Nephron (organoid): ENCODE data around the gene CLDN24.

Experiments
- H3K27ac Mint-ChIP-seq, 3 experiments: 2 replicates each; pipeline ENCODE4 v1.8.0; 2020; ENCODE audit warnings: mixed read lengths in 3 of 3, mild to moderate bottlenecking in 2 of 3, moderate library complexity in 1 of 3
- H3K27me3 Mint-ChIP-seq: 2 replicates; pipeline ENCODE4 v1.8.0; 2021; ENCODE audit warnings: low read depth, mild to moderate bottlenecking, moderate library complexity, mixed read lengths
- H3K36me3 Mint-ChIP-seq: 2 replicates; pipeline ENCODE4 v1.8.0; 2020; ENCODE audit warnings: low read depth, mixed read lengths
- H3K4me1 Mint-ChIP-seq: 2 replicates; pipeline ENCODE4 v1.8.0; 2020; ENCODE audit warnings: mixed read lengths
- H3K4me3 Mint-ChIP-seq, 3 experiments: 2 replicates each; pipeline ENCODE4 v1.8.0; 2020; ENCODE audit warnings: mild to moderate bottlenecking in 3 of 3, mixed read lengths in 3 of 3, moderate library complexity in 2 of 3
- H3K9me3 Mint-ChIP-seq: 2 replicates; pipeline ENCODE4 v1.8.0; 2020; ENCODE audit warnings: mixed read lengths
- TF ChIP-seq, protein P1 (sequence below), 3 experiments: fragments of 200-600 bp; sonication (generic); IDR thresholded peaks; one replicate each; pipeline ENCODE4 v1.5.0; 2021; ENCODE audit warnings: antibody characterized with exemption in 3 of 3; ENCODE audit not compliant: unreplicated experiment in 3 of 3

CLDN24 gene

DNA sequence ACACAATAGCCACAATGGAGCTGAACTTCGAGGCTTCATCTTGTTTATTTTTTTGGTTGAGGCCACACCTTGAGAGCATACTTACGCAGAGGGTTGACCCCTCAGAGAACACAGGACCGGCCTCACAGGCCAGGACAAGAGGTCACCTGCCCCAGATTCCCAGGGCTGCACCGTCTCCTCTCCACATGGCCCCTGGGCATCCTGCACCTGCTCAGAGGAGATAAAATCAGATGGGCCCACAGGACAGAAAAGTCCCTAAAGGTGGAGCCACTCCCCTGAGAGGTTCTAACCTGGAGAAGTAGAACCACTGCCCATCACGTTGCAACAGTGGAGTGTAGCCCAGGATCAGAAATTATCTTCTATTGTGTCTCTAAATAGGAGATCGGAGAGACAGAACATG, 1.1 kb upstream of the CLDN24 start:
- H3K27me3 Mint-ChIP-seq: no peaks in the 10 kb centered on the region
- TF ChIP-seq, protein P1, sequence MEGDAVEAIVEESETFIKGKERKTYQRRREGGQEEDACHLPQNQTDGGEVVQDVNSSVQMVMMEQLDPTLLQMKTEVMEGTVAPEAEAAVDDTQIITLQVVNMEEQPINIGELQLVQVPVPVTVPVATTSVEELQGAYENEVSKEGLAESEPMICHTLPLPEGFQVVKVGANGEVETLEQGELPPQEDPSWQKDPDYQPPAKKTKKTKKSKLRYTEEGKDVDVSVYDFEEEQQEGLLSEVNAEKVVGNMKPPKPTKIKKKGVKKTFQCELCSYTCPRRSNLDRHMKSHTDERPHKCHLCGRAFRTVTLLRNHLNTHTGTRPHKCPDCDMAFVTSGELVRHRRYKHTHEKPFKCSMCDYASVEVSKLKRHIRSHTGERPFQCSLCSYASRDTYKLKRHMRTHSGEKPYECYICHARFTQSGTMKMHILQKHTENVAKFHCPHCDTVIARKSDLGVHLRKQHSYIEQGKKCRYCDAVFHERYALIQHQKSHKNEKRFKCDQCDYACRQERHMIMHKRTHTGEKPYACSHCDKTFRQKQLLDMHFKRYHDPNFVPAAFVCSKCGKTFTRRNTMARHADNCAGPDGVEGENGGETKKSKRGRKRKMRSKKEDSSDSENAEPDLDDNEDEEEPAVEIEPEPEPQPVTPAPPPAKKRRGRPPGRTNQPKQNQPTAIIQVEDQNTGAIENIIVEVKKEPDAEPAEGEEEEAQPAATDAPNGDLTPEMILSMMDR (IDR thresholded peaks at IDR 0.05; ENCODE audit: unreplicated experiment in 3 of 3): no peak
- H3K27ac Mint-ChIP-seq: no peak overlapping the region
- H3K36me3 Mint-ChIP-seq: peaks cover 44% of the 10 kb centered on the region
- peaks cover 4% of the 10 kb centered on the region for H3K9me3 Mint-ChIP-seq
- peaks cover 6% of the 10 kb centered on the region for H3K4me1 Mint-ChIP-seq
- no peak overlapping the region for H3K4me3 Mint-ChIP-seq

- H3K27me3 Mint-ChIP-seq: no peaks in the 10 kb centered on the region
- peaks cover 6% of the 10 kb centered on the region for H3K4me1 Mint-ChIP-seq
- no peak overlapping the region for H3K27ac Mint-ChIP-seq
- H3K4me3 Mint-ChIP-seq: no peak overlapping the region
- H3K36me3 Mint-ChIP-seq: peaks cover 40% of the 10 kb centered on the region
- peaks cover 3% of the 10 kb centered on the region for H3K9me3 Mint-ChIP-seq
- TF ChIP-seq, protein P1 (IDR thresholded peaks at IDR 0.05; ENCODE audit: unreplicated experiment in 3 of 3): no peak
Measured at GRCh38 chr4:183321516-183321915, 710 bp downstream of the CLDN24 start.

- no peaks in the 10 kb centered on the region for H3K9me3 Mint-ChIP-seq
- no peak overlapping the region for H3K4me3 Mint-ChIP-seq
- peaks cover 35% of the 10 kb centered on the region for H3K36me3 Mint-ChIP-seq
- no peaks in the 10 kb centered on the region for H3K27me3 Mint-ChIP-seq
- no peak overlapping the region for H3K27ac Mint-ChIP-seq
- TF ChIP-seq, protein P1 (IDR thresholded peaks at IDR 0.05; ENCODE audit: unreplicated experiment in 3 of 3): no peak
- peaks cover 6% of the 10 kb centered on the region for H3K4me1 Mint-ChIP-seq
Measured at GRCh38 chr4:183321079-183321478, 1.1 kb downstream of the CLDN24 start.

- no peaks in the 10 kb centered on the region for H3K9me3 Mint-ChIP-seq
- peaks cover 29% of the 10 kb centered on the region for H3K36me3 Mint-ChIP-seq
- TF ChIP-seq, protein P1 (IDR thresholded peaks at IDR 0.05; ENCODE audit: unreplicated experiment in 3 of 3): no peak
- no peak within 1 kb of the TSS for H3K4me3 Mint-ChIP-seq
- no peak within 1 kb of the TSS for H3K27ac Mint-ChIP-seq
- H3K4me1 Mint-ChIP-seq: peaks cover 6% of the 10 kb centered on the region
- no peaks in the 10 kb centered on the region for H3K27me3 Mint-ChIP-seq
Measured at GRCh38 chr4:183320211-183321059, 1.8 kb downstream of the CLDN24 start, which contains the start of gene CLDN22. TSS of gene CLDN22 (minus strand) at chr4:183320276. CDS start at chr4:183320218, 58 bp downstream.

- TF ChIP-seq, protein P1 (IDR thresholded peaks at IDR 0.05; ENCODE audit: unreplicated experiment in 3 of 3): no peak
- H3K4me1 Mint-ChIP-seq: peaks cover 6% of the 10 kb centered on the region
- no peak overlapping the region for H3K4me3 Mint-ChIP-seq
- no peak overlapping the region for H3K27ac Mint-ChIP-seq
- H3K36me3 Mint-ChIP-seq: peaks cover 32% of the 10 kb centered on the region
- H3K9me3 Mint-ChIP-seq: no peaks in the 10 kb centered on the region
- H3K27me3 Mint-ChIP-seq: no peaks in the 10 kb centered on the region
Measured at GRCh38 chr4:183318656-183319055, 3.6 kb downstream of the CLDN24 start.

DNA sequence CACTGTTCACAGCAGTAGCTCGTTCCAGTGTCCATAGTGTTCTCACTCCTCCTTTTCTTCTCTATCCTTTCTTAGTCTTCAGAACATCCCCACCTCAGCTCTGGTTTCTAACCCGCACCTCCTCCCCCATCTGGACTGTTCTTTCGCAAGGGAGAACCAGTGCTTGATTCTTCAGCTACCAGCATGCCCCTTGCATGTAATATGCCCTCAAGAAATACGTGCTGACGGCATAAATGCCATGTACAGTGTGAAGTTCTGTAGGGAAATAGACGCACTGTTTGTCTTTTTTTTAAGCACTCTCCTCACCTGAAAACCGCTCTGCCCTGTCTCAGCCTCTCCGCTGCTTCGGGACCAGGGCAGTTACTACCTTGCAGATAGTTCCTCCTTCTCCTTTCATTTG, 7.4 kb downstream of the CLDN24 start:
- H3K27me3 Mint-ChIP-seq: no peaks in the 10 kb centered on the region

More for the DNA sequence above, 7.4 kb downstream of the CLDN24 start:
- H3K36me3 Mint-ChIP-seq: peaks cover 34% of the 10 kb centered on the region
- H3K4me1 Mint-ChIP-seq: no peaks in the 10 kb centered on the region
- H3K27ac Mint-ChIP-seq: no peak overlapping the region
- no peak overlapping the region for H3K4me3 Mint-ChIP-seq
- no peaks in the 10 kb centered on the region for H3K9me3 Mint-ChIP-seq
- TF ChIP-seq, protein P1 (IDR thresholded peaks at IDR 0.05; ENCODE audit: unreplicated experiment in 3 of 3): no peak
